K562 (cell line): ENCODE results near the gene NCAM2. TPM values are rescaled to one million over a fixed set of nuclear protein-coding genes. Genes with fewer than 3 reads are reported as not detected.

Experiments
- ADNP ChIP-seq: fragments of 200-800 bp; sonication (Bioruptor generic); IDR thresholded peaks from 2 replicates; pipeline ENCODE4 v1.6.1; 2016; ENCODE audit warnings: missing genetic modification characterization, missing compliant biosample characterization
- ARHGAP35 ChIP-seq: fragments of 450-650 bp; IDR thresholded peaks from 2 replicates; pipeline ENCODE4 v1.6.1; 2018; ENCODE audit not compliant: partially characterized antibody
- ATF7 ChIP-seq: fragments of 450-650 bp; IDR thresholded peaks from 2 replicates; pipeline ENCODE4 v1.7.1; 2014; ENCODE audit warnings: mild to moderate bottlenecking, moderate library complexity
- CBX3 ChIP-seq, 2 experiments: IDR thresholded peaks; 1 replicate in 1 of 2; 2 replicates in 1 of 2; pipeline ENCODE4 v1.6.1; 2012; ENCODE audit warnings: inconsistent platforms in 2 of 2, low read length in 2 of 2, borderline replicate concordance in 1 of 2, control low read depth in 1 of 2
- CEBPB ChIP-seq: fragments of 450-650 bp; IDR thresholded peaks from 2 replicates; pipeline ENCODE4 v1.6.1; 2016; ENCODE audit warnings: missing genetic modification characterization, missing compliant biosample characterization
- DIDO1 ChIP-seq: fragments of 450-650 bp; IDR thresholded peaks from 2 replicates; pipeline ENCODE4 v1.6.1; 2016; ENCODE audit warnings: low read depth, missing biosample characterization, missing genetic modification characterization
- HDAC1 ChIP-seq, 2 experiments: fragments of 450-650 bp; IDR thresholded peaks; 2 replicates each; pipeline ENCODE4 v1.6.1; 2016 to 2017; ENCODE audit warnings: inconsistent platforms in 1 of 2, mild to moderate bottlenecking in 1 of 2, moderate library complexity in 1 of 2
- HMG20A ChIP-seq: fragments of 450-650 bp; formaldehyde crosslinking; conservative IDR thresholded peaks from 2 replicates; pipeline ENCODE4 v1.4.0; 2020; ENCODE audit warnings: mild to moderate bottlenecking, mixed read lengths
- SOX6 ChIP-seq: fragments of 450-650 bp; IDR thresholded peaks from 2 replicates; pipeline ENCODE4 v1.6.1; 2014; ENCODE audit warnings: mild to moderate bottlenecking
- TAF15 ChIP-seq: fragments of 200-400 bp; formaldehyde crosslinking; IDR thresholded peaks from 2 replicates; pipeline ENCODE4 v1.6.1; 2017; ENCODE audit warnings: mild to moderate bottlenecking, low read depth, low read length, moderate library complexity
- YBX1 ChIP-seq: fragments of 450-650 bp; IDR thresholded peaks from 2 replicates; pipeline ENCODE4 v1.7.1; 2016; ENCODE audit warnings: mild to moderate bottlenecking
- ZBTB8A ChIP-seq: fragments of 450-650 bp; IDR thresholded peaks from 2 replicates; pipeline ENCODE4 v1.6.1; 2018; ENCODE audit warnings: mild to moderate bottlenecking, moderate library complexity; ENCODE audit not compliant: partially characterized antibody
- ZNF384 ChIP-seq: IDR thresholded peaks from 2 replicates; pipeline ENCODE4 v1.6.1; 2012; ENCODE audit warnings: low read depth, low read length, improper control_type of control experiment
- ZNF77 ChIP-seq: fragments of 250-450 bp; sonication (Bioruptor Pico); IDR thresholded peaks from 2 replicates; pipeline ENCODE4 v1.5.0; 2020
- ZNF778 ChIP-seq: fragments of 450-650 bp; formaldehyde crosslinking; IDR thresholded peaks from 2 replicates; pipeline ENCODE4 v1.4.0; 2020; ENCODE audit warnings: mild to moderate bottlenecking, moderate library complexity
- ZSCAN32 ChIP-seq: fragments of 450-650 bp; formaldehyde crosslinking; IDR thresholded peaks from 2 replicates; pipeline ENCODE4 v1.4.0; 2020; ENCODE audit warnings: mild to moderate bottlenecking, moderate library complexity
- polyA plus RNA-seq, 8 experiments: library from polyadenylated mRNA; depleted of rRNA in 4 of 8; stranded (reverse) in 5 of 8; unstranded in 3 of 8; fragments of >200 nt; fragmentation: Nextera tagmentation in 2 of 8; fragmentation: Illumina TruSeq in 1 of 8; extraction: Ambion mirVana in 2 of 8; extraction: Trizol in 1 of 8; gene quantifications; 2 replicates each; pipeline versions ENCODE4 v1.2.1 to v1.2.3, GENCODE V29; 2011 to 2014; ENCODE audit warnings: inconsistent platforms in 1 of 8, missing spikeins in 1 of 8
- total RNA-seq, 7 experiments: library from RNA; depleted of rRNA in 6 of 7; stranded (reverse); fragments of >200 nt in 6 of 7; fragmentation: Illumina TruSeq in 2 of 7; extraction: Trizol in 2 of 7; gene quantifications; 2 replicates each; pipeline versions ENCODE4 v1.2.1 to v1.2.3, GENCODE V29; 2011 to 2021; ENCODE audit warnings: low replicate concordance in 1 of 7
- TF ChIP-seq, protein P1 (sequence below), 2 experiments: fragments of 450-650 bp in 1 of 2; sonication (generic) in 1 of 2; formaldehyde crosslinking in 1 of 2; IDR thresholded peaks; 2 replicates each; pipeline versions ENCODE4 v1.7.1 to v1.9.0; 2016 to 2022; ENCODE audit warnings: inconsistent platforms in 1 of 2, mild to moderate bottlenecking in 1 of 2, missing genetic modification reagents in 1 of 2
- TF ChIP-seq, protein P2 (sequence below): fragments of 250-450 bp; sonication (Bioruptor Pico); IDR thresholded peaks from 2 replicates; pipeline ENCODE4 v1.8.0; 2021; ENCODE audit warnings: moderate library complexity, mild to moderate bottlenecking, inconsistent platforms

Gene NCAM2
- total and polyA plus RNA-seq, 9 of the 15 experiments (the other 6 are each of a cell fraction or from before 2014, with no cell fraction given) = 14.0 to 58.2 (median 27.8) TPM

DNA sequence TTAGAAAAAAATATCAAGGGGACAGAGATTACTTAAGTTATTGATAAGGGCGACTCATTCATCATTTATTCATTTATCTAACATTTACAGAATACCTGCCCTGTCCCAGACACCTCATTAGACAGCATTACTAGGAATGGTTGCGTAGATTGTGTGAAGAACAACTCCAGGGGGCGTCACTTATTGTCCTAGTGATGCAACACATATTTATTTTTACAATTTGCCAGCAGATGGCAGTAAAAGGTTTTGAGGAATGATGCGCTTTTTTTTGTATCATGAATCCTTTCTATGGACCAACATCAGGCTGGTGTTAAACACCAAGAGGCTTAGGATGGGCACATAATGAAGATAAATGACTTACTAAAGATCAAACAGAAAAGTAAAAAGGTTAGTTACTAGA lies 5.5 kb downstream of the NCAM2 start (continued):
- TF ChIP-seq, protein P1, sequence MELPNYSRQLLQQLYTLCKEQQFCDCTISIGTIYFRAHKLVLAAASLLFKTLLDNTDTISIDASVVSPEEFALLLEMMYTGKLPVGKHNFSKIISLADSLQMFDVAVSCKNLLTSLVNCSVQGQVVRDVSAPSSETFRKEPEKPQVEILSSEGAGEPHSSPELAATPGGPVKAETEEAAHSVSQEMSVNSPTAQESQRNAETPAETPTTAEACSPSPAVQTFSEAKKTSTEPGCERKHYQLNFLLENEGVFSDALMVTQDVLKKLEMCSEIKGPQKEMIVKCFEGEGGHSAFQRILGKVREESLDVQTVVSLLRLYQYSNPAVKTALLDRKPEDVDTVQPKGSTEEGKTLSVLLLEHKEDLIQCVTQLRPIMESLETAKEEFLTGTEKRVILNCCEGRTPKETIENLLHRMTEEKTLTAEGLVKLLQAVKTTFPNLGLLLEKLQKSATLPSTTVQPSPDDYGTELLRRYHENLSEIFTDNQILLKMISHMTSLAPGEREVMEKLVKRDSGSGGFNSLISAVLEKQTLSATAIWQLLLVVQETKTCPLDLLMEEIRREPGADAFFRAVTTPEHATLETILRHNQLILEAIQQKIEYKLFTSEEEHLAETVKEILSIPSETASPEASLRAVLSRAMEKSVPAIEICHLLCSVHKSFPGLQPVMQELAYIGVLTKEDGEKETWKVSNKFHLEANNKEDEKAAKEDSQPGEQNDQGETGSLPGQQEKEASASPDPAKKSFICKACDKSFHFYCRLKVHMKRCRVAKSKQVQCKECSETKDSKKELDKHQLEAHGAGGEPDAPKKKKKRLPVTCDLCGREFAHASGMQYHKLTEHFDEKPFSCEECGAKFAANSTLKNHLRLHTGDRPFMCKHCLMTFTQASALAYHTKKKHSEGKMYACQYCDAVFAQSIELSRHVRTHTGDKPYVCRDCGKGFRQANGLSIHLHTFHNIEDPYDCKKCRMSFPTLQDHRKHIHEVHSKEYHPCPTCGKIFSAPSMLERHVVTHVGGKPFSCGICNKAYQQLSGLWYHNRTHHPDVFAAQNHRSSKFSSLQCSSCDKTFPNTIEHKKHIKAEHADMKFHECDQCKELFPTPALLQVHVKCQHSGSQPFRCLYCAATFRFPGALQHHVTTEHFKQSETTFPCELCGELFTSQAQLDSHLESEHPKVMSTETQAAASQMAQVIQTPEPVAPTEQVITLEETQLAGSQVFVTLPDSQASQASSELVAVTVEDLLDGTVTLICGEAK (IDR thresholded peaks at IDR 0.05) = no peak
- TF ChIP-seq, protein P1 (CRISPR knock-in tag; IDR thresholded peaks at IDR 0.05) = no peak
- peak in 1 of 2 experiments; percentile 74; a peak in 1 of 3 replicates for TF ChIP-seq CBX3 (IDR thresholded peaks at IDR 0.05; ENCODE audit: borderline replicate concordance in 1 of 2, low read length in 2 of 2)
- TF ChIP-seq TAF15 = no peak
- no peak for TF ChIP-seq HDAC1 (IDR thresholded peaks at IDR 0.05)
- TF ChIP-seq YBX1 = no peak
- TF ChIP-seq ZNF384 = peak; percentile 73; the same call in 1 of the 2 replicates
- TF ChIP-seq, protein P2, sequence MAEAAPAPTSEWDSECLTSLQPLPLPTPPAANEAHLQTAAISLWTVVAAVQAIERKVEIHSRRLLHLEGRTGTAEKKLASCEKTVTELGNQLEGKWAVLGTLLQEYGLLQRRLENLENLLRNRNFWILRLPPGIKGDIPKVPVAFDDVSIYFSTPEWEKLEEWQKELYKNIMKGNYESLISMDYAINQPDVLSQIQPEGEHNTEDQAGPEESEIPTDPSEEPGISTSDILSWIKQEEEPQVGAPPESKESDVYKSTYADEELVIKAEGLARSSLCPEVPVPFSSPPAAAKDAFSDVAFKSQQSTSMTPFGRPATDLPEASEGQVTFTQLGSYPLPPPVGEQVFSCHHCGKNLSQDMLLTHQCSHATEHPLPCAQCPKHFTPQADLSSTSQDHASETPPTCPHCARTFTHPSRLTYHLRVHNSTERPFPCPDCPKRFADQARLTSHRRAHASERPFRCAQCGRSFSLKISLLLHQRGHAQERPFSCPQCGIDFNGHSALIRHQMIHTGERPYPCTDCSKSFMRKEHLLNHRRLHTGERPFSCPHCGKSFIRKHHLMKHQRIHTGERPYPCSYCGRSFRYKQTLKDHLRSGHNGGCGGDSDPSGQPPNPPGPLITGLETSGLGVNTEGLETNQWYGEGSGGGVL (CRISPR knock-in tag) = no peak
- no peak for TF ChIP-seq SOX6
- no peak for TF ChIP-seq ZNF778 (CRISPR knock-in tag)
- TF ChIP-seq DIDO1 (tag) = no peak
- TF ChIP-seq ZSCAN32 (CRISPR knock-in tag) = no peak
- no peak for TF ChIP-seq ZNF77
- TF ChIP-seq ADNP (tag) = peak; percentile 96
- TF ChIP-seq ATF7 = peak; percentile 37; the same call in 1 of the 2 replicates
- no peak for TF ChIP-seq HMG20A
- no peak for TF ChIP-seq ARHGAP35
- peak; percentile 92 for TF ChIP-seq CEBPB
- no peak for TF ChIP-seq ZBTB8A
